C1 segment of cervical spinal cord (tissue), 14 donors: Measurements from ENCODE around the gene CYBC1.
A peak's percentile ranks its signal among the peaks of the same experiment; 100 is the strongest.
"Not testable (repeated sequence)": the region's sequence is repeated elsewhere in the genome, so short reads cannot be mapped to it uniquely, and the experiment has no call there.

Experiments
- DNase-seq, 14 donors: peaks; one replicate each; lab custom pipeline; 2025; lab: John Stamatoyannopoulos, UW

Gene CYBC1

GRCh38 chr17:82435601-82436583 is 14.7 kb downstream of the CYBC1 start:
- no peak for DNase-seq

DNA sequence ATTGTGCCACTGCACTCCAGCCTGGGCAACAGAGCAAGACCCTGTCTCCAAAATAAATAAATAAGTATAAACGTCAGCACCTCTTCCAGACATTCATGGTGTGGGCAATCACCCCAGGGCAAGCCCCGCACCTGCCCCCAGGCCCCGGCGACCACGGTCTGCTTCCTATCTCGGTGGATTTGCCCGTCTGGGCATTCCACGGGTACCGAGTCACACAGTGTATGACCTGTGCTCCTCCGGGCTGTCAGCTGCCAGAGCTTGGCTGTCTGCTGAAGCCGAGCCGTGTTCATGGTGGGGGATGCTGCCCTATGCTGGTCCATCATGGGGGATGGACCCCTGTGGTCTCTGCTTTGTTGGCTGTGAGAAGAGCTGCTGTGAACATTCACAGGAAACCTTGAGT is 15.4 kb downstream of the CYBC1 start:
- no peak for DNase-seq

DNA sequence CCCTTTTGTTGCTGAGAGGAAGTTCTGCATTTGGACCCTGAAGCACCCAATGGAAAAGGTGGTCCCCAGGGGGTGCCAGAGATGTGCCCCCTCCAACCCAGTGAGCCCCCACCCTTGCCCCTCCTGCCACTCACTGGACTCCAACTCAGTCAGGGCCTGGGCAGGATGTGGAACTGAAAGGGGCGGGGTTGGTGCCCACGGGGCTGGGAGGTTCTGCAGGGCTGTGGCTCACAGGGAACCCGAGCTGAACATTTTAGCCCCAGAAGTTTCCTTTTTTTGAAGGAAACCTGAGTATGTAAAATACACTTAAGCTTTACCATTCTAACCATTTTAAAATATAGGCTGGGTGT is 16.4 kb downstream of the CYBC1 start:
- no peak for DNase-seq

DNA sequence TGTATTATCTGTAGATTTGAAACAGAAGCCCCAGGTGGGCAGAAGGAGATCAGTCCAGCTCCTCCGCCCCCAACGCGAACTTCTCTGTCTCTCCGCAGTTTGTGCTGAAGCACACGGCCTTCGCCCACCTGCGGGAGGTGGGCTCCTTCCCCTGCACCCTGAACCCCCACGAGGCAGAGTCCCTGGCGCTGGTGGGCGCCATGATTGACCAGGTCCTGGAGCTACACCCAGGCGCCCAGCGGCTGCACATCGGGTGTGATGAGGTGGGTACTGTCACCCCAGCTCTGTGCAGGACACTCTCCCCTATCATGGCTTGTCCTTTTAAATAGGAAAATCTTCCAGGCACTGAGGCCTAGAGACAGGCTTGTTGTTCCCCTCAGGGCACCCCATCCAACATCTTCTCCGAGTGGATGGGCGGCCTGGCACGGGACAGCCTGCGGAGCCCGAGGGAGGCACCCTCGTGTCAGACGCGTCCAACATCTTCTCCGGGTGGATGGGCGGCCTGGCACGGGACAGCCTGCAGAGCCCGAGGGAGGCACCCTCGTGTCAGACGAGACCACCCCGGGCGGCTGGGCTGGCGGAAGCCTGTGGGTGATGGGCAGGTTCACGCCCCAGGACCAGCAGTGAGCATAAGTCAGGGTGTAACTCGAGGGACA is 16.9 kb downstream of the CYBC1 start:
- DNase-seq = no peak

DNA sequence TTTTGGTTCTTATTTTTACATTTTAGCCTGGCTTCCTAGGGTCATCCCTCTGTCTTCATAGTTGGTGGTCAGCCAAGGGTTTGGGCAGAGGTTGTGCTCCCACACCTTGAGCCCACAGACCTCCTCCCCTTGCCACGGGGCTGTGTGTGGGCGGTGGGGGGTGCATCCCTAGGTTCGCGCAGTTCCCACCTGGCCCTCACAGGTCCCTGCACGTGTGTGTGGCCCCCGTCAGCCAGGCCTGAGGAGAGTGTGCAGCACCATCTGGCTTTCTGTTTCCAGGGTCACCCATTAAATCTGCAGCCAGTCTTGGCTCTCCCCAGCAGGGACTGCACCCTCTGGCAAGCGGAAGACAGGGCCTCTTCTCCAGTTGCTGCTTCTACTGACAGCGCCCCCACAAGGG is 18.5 kb downstream of the CYBC1 start:
- DNase-seq = no peak

GRCh38 chr17:82429824-82430223 is 20.7 kb downstream of the CYBC1 start:
- no peak for DNase-seq

- no peak for DNase-seq
These were observed 22.0 kb downstream of the CYBC1 start for GRCh38 chr17:82428546-82428945.

DNA sequence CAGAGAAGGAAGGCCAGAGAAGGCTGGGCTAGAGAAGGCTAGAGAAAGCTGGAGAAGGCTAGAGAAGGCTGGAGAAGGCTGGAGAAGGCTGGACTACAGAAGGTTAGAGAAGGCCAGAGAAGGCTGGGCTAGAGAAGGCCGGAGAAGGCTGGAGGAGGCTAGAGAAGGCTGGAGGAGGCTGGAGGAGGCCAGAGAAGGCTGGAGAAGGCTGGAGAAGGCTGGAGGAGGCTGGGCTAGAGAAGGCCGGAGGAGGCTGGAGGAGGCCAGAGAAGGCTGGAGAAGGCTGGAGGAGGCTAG is 25.7 kb downstream of the CYBC1 start:
- no peak for DNase-seq

DNA sequence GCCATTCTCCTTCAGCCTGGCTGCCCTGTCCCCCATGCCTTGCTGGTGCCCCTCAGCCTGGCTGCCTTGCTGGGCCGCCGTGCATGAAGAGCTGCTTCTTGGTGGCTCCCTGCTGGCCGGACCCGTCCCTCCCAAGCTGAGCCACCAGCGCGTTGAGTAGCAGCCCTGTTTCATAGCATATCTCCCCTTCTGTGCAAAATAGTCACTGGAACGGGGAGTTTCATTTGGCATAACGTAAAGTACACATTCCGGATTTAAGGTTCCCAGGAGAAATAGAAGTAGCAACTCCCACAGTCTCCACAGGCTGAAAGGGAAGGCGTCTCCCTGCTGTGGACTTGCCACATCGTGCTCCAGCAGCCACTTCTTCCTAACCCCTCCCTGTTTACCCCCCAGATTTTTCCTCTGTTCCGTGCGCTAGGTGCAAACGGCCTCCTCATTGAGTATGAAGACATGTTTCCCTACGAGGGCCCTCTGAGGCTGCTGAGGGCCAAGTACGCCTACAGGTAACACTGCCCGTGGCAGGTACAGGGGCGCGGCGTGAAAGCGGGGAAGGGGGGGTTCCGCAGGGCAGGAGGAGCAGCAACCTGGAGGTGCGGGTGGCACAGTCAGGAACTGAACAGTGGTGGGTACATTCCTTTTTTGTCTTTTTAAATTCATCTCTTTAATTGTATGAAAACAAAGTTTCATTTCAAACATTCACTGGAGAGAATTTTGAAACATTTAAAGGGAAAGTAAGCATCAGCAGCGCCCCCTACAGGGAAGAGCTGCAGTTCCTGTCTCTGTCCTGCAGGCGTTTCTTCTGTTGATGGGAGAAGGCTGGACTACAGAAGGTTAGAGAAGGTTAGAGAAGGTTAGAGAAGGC is 26.3 kb downstream of the CYBC1 start:
- no peak for DNase-seq

- DNase-seq = no peak
These were observed 31.0 kb downstream of the CYBC1 start for GRCh38 chr17:82419540-82419939.

DNA sequence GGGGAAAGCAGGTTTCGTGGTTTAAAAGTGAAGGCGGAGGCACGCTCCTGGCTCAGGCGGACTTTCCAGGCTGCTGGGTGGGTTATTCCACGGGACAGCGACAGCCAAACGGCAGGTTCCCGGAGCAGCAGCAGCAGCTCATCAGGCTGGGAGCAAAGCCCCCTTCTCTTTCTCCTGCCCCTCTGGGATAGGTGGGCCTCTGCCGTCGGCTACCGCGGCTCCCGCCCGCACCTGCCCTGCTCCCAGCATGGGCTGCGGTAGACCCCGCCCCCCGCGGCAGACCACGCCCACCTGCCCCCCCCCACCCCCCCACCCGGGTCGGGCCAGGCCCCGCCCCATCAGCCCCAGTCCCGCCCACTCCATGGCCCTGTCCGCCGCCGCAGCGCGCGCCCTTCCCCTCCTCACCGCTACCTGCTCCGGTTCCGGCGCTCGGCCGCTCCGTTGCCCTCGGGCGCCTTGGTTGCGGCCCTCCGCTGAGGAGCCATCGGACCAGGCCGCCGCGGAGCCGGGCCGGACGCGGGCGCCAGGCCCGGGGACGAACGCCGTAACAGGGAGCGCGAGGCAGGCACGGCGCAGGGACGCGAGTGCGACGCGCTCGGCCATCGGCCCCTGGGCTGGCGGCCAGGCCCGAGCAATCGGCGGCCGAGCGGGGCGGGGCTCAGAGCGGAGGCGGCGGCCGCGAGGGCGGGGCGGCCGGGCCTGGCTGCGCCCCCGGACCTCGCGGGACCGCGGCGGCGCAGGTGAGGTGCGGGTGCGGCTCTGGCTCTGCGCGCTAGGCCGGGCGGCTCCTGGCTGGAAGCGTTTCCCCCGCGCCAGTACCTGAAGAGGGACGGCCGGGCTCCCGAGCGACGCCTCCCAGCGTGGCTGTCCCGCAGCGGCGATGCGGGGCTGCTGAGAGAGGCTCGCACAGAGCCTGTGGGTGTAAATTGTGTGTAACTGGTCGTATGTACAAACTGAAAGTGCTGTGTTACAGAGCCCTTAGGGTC is 32.3 kb downstream of the CYBC1 start, which contains the start of the genes HEXD and OGFOD3:
Gene HEXD (plus strand): TSS at position 347 of the 986 bp plus-strand sequence. CDS start 1,453 bp downstream, outside the sequence.
Gene OGFOD3 (minus strand): TSS at position 586 of the 986 bp plus-strand sequence. CDS start 101 bp downstream, at position 485.
- DNase-seq = peak; percentile 12 to 97 (median 90)

DNA sequence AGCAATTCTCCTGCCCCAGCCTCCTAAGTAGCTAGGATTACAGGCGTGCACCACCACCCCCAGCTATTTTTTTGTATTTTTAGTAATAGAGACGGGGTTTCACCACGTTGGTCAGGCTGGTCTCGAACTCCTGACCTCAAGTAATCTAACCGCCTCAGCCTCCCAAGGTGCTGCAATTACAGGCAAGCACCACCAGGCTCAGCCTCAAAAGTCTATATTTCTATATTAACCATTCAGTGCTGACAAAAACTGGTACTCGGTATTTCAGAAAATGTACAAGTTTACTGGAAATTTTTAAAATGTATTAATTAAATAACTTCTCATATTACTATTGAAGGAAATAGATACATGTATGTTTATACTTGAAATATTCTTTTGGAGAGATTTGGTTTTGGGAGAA is 33.8 kb downstream of the CYBC1 start:
- DNase-seq = no peak

DNA sequence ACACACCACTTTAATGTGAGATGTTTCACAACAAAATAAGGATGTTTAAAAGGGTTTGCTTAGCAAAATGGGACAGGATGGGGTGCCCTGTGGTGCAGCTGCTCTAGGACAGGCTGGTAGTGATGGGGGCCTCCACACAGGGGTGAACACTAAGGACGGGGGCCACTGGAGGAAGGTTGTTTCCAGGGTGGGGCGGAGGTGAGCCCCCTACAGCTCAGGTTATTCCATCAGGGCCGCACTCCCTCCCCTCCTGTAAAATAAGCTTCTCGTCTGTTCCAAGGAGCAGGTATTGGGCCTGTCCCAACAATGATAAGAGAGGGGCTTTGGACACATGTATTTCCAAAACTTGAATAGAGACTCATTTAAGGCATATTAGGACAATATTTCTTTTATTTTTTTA is 34.3 kb downstream of the CYBC1 start:
- DNase-seq = no peak

DNA sequence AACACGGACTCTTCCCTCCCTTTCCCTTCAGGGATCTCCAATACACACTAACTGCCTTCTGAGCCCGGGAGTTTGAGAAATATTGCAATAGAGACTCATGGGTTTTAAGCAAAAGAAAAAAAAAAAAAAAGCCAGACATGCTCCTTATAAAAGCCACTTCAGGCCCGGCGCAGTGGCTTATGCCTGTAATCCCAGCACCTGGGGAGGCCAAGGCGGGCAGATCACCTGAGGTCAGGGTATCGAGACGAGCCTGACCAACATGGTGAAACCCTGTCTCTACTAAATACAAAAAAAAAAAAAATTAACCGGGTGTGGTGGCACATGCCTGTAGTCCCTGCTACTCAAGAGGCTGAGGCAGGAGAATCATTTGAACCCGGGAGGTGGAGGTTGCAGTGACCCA is 34.8 kb downstream of the CYBC1 start:
- DNase-seq = no peak

DNA sequence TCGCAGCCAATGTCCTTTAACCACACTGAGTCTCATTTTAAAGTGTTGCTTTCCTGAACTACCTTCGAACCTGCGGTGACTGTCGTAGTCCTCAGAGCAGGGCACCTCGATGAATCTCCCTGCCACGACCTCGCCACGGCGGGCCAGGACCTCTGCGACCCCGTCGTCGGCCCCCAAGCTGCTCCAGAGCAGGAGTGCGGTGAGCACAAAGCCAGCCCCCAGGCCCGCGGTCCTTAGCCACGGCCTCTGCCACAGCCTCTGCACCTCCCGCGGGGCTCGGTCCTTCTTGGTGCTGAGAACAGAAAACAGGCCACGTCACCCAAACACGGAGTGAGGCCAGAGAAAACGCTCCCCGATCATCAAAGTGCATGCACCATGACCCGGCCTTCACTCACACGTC is 35.2 kb downstream of the CYBC1 start:
- DNase-seq = no peak

GRCh38 chr17:82414548-82415281 is 35.8 kb downstream of the CYBC1 start:
- DNase-seq = peak in 13 of 14 donors; percentile 8 to 79 (median 47)

DNA sequence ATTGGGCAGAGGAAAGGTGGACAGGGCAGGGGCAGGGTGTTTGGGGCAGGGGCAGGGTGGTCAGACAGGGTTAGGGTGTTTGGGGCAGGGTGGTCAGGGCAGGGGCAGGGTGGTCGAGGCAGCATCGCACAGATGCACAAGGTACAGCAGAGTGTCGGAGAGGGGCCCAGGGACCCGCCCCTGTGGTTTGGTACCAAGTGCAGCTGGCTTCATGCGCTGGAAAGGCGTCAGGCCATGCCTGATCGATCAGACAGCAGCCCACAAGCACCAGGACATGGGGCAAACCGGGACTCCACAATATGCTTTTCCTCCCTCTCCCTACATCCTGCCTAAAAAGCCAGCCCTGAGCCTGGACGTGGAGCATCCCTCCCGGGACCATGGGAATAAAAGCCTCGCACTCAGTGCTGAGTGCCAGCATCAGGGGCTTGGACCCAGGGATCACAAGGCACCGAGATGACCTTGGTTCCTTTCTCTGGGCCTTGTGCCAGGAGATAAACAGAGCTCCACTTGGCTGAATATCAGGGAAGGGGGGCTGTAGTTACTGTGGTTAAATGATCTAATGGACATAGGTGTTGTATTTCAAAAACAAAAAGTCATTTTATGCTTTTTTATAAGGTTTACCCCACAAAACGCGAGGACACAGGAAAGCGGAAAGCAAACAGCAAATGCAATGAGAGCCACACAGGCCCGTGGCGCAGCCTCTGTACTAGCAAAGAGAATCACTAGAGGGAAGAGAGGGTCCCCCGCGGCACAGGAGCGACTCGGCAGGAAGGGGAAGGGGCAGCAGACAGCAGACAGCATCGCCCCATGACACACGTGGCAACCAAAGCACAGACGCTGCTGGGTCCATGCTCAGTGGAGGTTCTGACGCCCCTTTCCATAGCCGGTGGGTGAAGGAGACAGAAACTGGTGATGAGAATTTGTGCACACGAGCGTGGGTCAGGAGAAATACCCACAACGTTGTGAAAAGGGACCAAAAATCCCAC is 37.7 kb downstream of the CYBC1 start:
- DNase-seq = no peak

DNA sequence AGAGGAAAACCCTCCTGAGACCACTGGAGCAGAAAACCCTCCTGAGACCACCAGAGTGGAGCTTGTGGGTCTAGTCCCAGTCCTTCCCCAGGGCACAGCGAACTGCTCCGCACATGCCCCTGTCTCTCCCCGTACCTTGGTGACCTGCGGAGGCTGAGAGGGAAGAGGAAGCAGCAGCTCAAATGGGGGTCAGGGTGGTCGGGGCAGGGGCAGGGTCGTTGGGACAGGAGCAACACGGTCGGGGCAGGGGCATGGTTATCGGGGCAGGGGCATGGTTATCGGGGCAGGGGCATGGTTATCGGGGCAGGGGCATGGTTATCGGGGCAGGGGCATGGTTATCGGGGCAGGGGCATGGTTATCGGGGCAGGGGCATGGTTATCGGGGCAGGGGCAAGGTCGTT is 38.5 kb downstream of the CYBC1 start:
- DNase-seq = not testable (repeated sequence)
